Brain microvascular endothelial cell (primary cell): Measurements from ENCODE around the gene BARX1.

Source experiments
- DNase-seq: peaks from one replicate; pipeline ENCODE4 v3.0.0-alpha.2; 2020
- H3K27ac ChIP-seq: fragments of 250-450 bp; sonication (Bioruptor Pico); 2 replicates; pipeline ENCODE4 v1.5.1; 2020; ENCODE audit warnings: mild to moderate bottlenecking, moderate library complexity
- H3K27me3 ChIP-seq: fragments of 250-450 bp; sonication (Bioruptor Pico); replicated peaks from 2 replicates; pipeline ENCODE4 v1.5.1; 2020; ENCODE audit warnings: mild to moderate bottlenecking
- H3K36me3 ChIP-seq: fragments of 250-450 bp; sonication (Bioruptor Pico); replicated peaks from 2 replicates; pipeline ENCODE4 v1.5.1; 2020; ENCODE audit warnings: mild to moderate bottlenecking
- H3K4me3 ChIP-seq: 2 replicates; pipeline ENCODE4 v1.5.1; 2011; ENCODE audit warnings: low read depth, mild to moderate bottlenecking, control low read depth, low read length, moderate library complexity
- CTCF ChIP-seq: IDR thresholded peaks from 2 replicates; pipeline ENCODE4 v1.5.1; 2011; ENCODE audit warnings: low read depth, mild to moderate bottlenecking, moderate library complexity, low read length, control low read depth, inconsistent platforms; ENCODE audit errors: missing control alignments
- in situ Hi-C: cut with HindIII; loops from 2 replicates; pipeline ENCODE4 v1.10.0; 2017; ENCODE audit warnings: low sequenced_read_pairs, low pct_ligation_motif_present

The BARX1 gene

GRCh38 chr9:93907551-93908199, 47.5 kb downstream of the BARX1 start:
- no peak for DNase-seq
- Histone ChIP-seq H3K27me3 (no peaks in the 10 kb centered on the region), H3K27ac (no peak overlapping the region), H3K36me3 (no peaks in the 10 kb centered on the region), H3K4me3 (no peak overlapping the region)
- TF ChIP-seq CTCF, result no peak
- in situ Hi-C loops, result no loop called here

GRCh38 chr9:93906195-93906880, 48.8 kb downstream of the BARX1 start:
- H3K4me3 ChIP-seq, result no peak overlapping the region
- H3K27me3 ChIP-seq, result no peaks in the 10 kb centered on the region
- H3K36me3 ChIP-seq, result no peaks in the 10 kb centered on the region
- no peak for DNase-seq
- no peak for TF ChIP-seq CTCF
- in situ Hi-C loops, result no loop called here
- H3K27ac ChIP-seq, result no peak overlapping the region

- no peaks in the 10 kb centered on the region for H3K36me3 ChIP-seq
- no peak for TF ChIP-seq CTCF
- no peak overlapping the region for H3K27ac ChIP-seq
- DNase-seq, result no peak
- in situ Hi-C loops, result no loop called here
- H3K4me3 ChIP-seq, result no peak overlapping the region
- H3K27me3 ChIP-seq, result no peaks in the 10 kb centered on the region
Observed at GRCh38 chr9:93905473-93906133, 49.6 kb downstream of the BARX1 start.

GRCh38 chr9:93904649-93905472, 50.3 kb downstream of the BARX1 start:
- in situ Hi-C loops, result no loop called here
- H3K27me3 ChIP-seq, result no peaks in the 10 kb centered on the region
- TF ChIP-seq CTCF, result no peak

GRCh38 chr9:93903886-93904648, 51.1 kb downstream of the BARX1 start:
- in situ Hi-C loops, result no loop called here
- TF ChIP-seq CTCF, result no peak
- Histone ChIP-seq H3K36me3 (no peaks in the 10 kb centered on the region), H3K27me3 (no peaks in the 10 kb centered on the region), H3K27ac (no peak overlapping the region), H3K4me3 (no peak overlapping the region)
- DNase-seq, result no peak

More at GRCh38 chr9:93904649-93905472, 50.3 kb downstream of the BARX1 start:
- Histone ChIP-seq H3K4me3 (no peak overlapping the region), H3K36me3 (no peaks in the 10 kb centered on the region), H3K27ac (no peak overlapping the region)
- no peak for DNase-seq
